ENCODE measurements around the gene ADGRB2.

DNA sequence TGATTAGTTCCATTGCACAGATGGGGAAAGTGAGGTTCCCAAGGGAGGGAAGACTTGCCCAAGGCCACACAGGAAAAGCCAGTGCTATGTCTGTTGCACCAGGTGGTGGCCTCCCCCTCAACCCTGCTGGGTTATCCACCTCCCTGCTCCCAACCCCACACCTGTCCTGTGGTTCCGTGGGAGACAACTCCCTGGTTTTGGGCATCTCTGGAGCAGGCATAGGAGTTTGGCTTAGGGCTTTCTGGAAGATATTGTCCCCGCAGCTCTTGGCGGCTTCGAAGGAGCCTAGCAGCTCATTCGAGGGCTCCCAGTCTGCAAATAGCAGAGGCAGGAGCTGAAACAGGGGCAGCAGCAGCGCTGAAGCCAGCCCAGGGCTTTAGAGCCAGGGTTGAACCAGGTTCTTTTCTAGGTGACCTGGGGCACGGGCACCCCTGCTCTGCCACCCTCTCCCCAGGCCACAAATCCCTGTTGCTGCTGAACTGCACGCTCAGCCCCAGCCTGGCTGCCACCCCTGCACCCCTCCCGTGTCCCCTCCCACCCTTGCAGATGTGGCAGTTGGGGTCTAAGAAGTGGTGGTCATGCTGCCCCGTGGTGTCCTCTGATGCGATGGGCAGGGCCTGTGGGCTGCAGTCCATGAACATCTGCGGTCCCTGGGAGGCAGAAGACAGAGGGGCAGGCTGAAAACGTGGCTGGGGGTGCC lies 29.6 kb upstream of the ADGRB2 start:
- TF ChIP-seq, protein P1, sequence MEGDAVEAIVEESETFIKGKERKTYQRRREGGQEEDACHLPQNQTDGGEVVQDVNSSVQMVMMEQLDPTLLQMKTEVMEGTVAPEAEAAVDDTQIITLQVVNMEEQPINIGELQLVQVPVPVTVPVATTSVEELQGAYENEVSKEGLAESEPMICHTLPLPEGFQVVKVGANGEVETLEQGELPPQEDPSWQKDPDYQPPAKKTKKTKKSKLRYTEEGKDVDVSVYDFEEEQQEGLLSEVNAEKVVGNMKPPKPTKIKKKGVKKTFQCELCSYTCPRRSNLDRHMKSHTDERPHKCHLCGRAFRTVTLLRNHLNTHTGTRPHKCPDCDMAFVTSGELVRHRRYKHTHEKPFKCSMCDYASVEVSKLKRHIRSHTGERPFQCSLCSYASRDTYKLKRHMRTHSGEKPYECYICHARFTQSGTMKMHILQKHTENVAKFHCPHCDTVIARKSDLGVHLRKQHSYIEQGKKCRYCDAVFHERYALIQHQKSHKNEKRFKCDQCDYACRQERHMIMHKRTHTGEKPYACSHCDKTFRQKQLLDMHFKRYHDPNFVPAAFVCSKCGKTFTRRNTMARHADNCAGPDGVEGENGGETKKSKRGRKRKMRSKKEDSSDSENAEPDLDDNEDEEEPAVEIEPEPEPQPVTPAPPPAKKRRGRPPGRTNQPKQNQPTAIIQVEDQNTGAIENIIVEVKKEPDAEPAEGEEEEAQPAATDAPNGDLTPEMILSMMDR (IDR thresholded peaks at IDR 0.05; ENCODE audit: low read length), result no peak
- no peak for TF ChIP-seq EZH2phosphoT487 (IDR thresholded peaks at IDR 0.05; ENCODE audit: low read length)

All from MM.1S (cell line).